ENCODE data around the gene VAMP4.
A peak's percentile ranks its signal among the peaks of the same experiment; 100 is the strongest.

Gene VAMP4

GRCh38 chr1:171741872-171742576 is at the start of gene VAMP4:
VAMP4 (minus strand) TSS chr1:171742065; CDS start chr1:171738414, 3,651 bp downstream.
- DNase-seq = peak; percentile 94

GRCh38 chr1:171790318-171790717 is 48.5 kb upstream of the VAMP4 start:
- DNase-seq = no peak

DNA sequence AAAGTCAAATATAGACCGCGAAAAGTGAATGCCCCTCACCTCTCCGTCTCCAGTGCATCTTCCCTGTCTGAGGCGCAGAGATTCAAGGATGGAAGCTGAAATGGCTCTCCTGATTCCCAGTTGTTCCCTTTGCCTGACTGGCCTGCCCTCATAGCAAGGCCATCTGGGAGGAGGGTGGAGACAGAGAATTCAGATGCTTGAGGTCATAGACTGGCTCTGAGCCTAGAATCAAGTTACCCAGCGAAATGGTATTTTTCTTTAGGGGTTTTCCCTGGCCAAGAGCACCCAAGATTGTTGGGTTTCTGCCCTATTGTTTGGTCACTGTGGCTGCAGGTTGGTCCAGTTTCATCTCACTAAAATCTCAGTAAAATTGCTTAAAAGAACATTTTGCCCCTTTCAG is 46.8 kb upstream of the VAMP4 start:
- peak; percentile 18 for DNase-seq

DNA sequence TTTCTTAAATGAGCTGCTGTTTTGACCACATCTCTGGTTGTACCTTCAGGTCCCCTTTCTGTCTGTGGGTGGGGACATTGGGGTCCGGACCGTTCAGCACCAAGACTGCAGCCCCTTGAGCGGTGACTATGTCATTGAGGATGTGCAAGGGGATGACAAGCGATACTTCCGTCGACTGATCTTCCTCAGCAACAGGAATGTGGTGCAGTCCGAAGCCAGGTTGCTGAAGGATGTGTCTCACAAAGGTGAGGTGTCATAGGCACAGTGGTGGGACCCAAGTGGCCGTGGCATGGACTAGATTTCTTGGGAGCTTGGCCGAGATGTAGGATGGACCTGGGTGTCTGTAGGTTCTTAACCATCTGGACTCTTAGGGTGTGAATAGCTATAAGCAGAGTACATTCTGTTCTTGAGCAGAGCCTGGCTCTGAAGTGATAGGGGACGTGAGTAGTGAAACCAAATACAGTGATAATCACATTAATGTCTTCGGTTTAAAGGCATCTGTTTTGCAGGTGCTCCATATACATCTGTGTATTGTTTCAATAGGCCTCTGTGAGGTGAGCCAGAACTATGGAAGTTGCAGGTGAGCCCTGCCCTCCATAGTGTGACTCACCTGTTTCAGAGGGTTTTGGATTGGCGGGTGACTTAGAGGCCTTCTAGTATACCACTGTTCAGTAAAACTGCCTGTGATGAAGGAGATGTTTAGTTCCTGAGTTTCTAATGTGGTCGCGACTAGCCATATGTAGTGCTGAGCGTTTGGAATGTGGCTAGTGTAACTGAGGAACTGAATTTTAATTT is 46.0 kb upstream of the VAMP4 start:
- peak; percentile 7 for DNase-seq

- no peak for DNase-seq
Measured at GRCh38 chr1:171786534-171786933, 44.7 kb upstream of the VAMP4 start.

DNA sequence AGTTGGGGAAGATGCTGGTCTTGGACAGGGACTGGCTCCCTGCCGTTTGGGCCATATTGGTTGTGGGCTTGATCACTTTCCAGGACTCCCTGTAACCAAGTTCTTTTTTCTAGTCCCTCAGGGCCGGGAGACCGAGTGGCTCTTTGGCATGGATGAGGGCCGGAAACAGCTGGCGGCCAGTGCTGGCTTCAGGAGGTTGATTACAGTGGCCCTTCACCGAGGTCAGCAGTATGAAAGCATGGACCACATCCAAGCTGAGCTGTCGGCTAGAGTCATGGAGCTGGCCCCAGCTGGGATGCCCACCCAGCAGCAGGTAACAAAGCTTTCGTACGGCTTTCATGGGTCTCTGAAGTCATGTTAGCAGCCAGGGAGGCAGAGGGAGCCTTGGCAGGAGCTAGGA is 43.9 kb upstream of the VAMP4 start:
- DNase-seq = no peak

- DNase-seq = no peak
Measured at GRCh38 chr1:171784784-171785183, 42.9 kb upstream of the VAMP4 start.

GRCh38 chr1:171783816-171784530 is 42.1 kb upstream of the VAMP4 start:
- DNase-seq = no peak

GRCh38 chr1:171781176-171781875 is 39.5 kb upstream of the VAMP4 start, which contains the start of gene METTL13:
METTL13 (plus strand) TSS chr1:171781660; CDS start chr1:171781968, 308 bp downstream.
- DNase-seq = peak; percentile 100

GRCh38 chr1:171780583-171781175 is 38.8 kb upstream of the VAMP4 start:
- peak; percentile 54 for DNase-seq

GRCh38 chr1:171772312-171772711 is 30.4 kb upstream of the VAMP4 start:
- DNase-seq = no peak

- no peak for DNase-seq
Measured at GRCh38 chr1:171769754-171770153, 27.9 kb upstream of the VAMP4 start.

DNA sequence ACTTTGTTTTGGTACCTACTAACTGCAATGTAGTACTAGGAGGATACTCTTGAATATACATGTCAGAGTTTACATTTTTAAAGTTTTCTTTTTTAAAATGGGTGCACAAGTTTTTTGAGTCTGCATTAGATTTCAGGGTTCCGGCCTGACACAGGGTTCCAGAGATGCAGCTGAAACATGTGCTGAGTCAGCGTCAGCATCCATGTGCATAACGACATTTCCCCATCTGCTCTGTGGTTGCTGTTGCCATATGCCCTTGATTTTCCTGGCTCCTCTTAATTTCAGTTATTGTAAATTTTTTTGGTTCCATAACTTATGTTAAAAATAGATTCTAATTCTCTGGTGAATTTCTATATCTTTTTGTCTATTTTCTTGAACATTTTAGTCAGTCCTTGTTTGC is 27.3 kb upstream of the VAMP4 start:
- DNase-seq = no peak

DNA sequence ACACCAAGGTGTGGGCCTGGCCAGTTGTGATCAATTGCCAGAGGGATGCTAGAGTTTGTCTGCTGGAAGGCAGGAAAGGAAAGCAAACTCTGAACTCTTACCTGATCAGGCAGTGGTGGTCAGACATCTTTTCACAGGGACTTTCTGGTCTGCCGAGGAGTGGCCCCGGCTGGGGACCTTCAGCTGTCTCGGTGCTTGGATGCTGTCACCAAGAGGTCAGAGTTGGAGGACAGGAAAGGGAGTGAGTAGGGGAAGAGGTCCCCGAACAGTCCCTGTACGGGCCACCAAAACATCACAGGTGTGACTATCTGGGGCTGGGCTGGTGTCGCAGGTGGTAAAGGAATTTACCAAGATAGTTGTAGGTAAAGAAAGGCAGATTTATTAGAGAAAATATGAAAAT is 21.9 kb upstream of the VAMP4 start:
- DNase-seq = no peak

- no peak for DNase-seq
Measured at GRCh38 chr1:171762143-171762563, 20.3 kb upstream of the VAMP4 start.

DNA sequence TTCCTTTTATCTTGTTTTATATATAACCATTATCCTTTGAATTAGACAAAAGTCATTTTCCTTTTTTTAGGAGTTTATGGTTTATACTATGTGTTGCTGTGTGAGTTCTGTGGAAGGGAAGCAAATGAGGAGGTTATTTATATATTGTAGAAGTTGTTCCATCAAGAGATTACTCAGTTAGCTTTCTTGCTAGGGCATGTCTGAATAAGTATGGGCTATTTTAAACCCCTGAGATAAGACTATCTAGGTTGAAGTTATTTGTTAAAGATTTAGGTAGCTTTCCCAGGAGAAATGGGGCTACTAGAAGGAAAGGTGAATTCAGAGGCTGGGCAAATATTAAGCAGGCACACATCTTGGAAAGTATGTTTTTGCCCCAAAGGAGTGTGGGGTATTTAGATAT is 16.1 kb upstream of the VAMP4 start:
- no peak for DNase-seq

DNA sequence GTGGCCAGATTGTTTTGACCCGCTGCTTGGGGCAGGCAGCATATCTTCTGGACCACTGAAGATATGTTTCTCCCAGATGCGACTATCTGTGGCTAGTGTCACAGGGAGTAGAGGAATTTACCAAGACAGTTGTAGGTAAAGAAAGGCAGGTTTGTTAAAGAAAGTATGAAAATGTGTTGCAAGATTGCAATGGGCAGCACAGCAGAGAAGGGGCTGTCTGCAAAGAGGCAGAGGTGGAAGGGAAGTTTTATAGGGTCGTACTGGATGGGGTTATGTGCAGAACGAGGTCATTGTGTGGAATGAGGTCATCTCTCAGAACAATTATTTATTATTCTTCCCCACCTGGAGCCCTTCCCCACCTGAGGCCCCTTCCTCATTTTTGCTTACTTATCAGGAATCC is 15.0 kb upstream of the VAMP4 start:
- DNase-seq = no peak

DNA sequence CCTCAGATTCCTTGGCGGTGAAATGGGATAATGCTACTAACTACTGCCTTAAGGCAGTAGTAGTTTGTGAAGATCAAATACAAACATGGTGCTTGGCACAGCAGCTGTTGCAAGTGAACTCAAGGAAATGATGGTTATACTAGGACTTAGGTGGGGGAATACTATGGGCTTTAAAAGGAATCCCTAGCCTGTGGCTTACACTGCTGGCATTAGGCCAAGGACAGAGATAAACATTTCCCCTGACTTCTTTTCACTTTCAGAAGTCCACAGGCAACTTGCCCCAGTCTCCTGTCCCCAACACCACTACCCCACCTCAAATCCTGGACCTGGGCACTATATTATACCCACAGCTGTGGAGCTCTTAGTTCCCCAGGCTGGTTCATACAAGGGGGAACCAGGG is 13.1 kb upstream of the VAMP4 start:
- no peak for DNase-seq

DNA sequence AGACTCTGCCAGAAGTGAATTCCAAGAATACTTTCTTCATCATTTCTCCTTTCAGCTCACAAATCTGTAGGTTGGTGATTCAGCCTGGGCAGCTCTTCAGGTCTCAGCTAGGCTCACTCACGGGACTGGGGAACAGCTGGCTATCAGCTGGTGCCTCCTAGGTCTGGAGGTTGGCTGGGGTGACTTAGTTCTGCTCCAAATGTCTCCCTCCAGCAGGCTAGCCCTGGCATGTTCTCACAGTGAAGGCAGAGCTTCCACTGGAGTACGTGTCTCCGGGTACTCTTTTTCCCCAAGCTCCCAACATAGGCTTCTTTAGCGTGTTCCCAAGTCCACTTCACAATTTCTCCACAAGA is 12.5 kb upstream of the VAMP4 start:
- DNase-seq = no peak

GRCh38 chr1:171753685-171754352 is 12.0 kb upstream of the VAMP4 start:
- no peak for DNase-seq

DNA sequence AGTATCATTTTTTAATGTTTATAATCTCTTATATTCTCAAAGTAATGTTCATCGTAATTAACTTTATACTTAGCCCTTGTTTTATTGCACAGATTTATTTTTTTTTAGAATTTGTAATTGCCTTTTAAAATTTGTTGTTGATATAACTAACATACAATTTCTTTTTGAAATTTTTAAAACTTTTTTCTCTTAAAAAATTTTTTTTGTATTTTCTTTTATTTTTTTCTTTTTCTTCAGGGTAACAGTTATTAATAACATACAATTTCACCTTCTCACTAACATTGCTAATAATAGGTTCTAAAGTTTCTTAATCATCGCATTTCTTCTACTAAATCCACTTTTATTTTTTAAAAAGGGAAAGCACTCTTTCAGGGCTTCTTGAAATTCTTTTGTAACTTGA is 11.3 kb upstream of the VAMP4 start:
- no peak for DNase-seq

GRCh38 chr1:171751221-171751620 is 9.4 kb upstream of the VAMP4 start:
- no peak for DNase-seq

All from DMS53 (cell line).